GM19239 (cell line): ENCODE data around the gene RNF213.

Experiments used
- DNase-seq: peaks from one replicate; pipeline ENCODE4 v3.0.0; 2011; ENCODE audit warnings: low spot score; ENCODE audit not compliant: insufficient read length
- FAIRE-seq: peaks from 2 replicates; lab custom pipeline; 2011; peaks lifted over from hg19 to GRCh38; lab: Jason Lieb, UNC

Gene RNF213

GRCh38 chr17:80379348-80379747 lies 118.7 kb downstream of the RNF213 start:
- DNase-seq (no peak), FAIRE-seq (no peak)

GRCh38 chr17:80380068-80380467 lies 119.4 kb downstream of the RNF213 start:
- DNase-seq, result no peak
- no peak for FAIRE-seq

- DNase-seq (no peak), FAIRE-seq (no peak)
Measured at GRCh38 chr17:80380555-80381002, 119.9 kb downstream of the RNF213 start.

- DNase-seq (no peak), FAIRE-seq (no peak)
Measured at GRCh38 chr17:80381416-80381923, 120.8 kb downstream of the RNF213 start.

- peak; percentile 14 for FAIRE-seq
- DNase-seq, result no peak
Measured at GRCh38 chr17:80382446-80382845, 121.8 kb downstream of the RNF213 start.

- no peak for FAIRE-seq
- no peak for DNase-seq
Measured at GRCh38 chr17:80382956-80383355, 122.3 kb downstream of the RNF213 start.

GRCh38 chr17:80384078-80384960 lies 123.7 kb downstream of the RNF213 start:
- no peak for DNase-seq
- no peak for FAIRE-seq

- FAIRE-seq (no peak), DNase-seq (no peak)
Measured at GRCh38 chr17:80385046-80385445, 124.4 kb downstream of the RNF213 start.

- FAIRE-seq, result no peak
- DNase-seq, result no peak
Measured at GRCh38 chr17:80386341-80386740, 125.7 kb downstream of the RNF213 start.

GRCh38 chr17:80387071-80387470 lies 126.4 kb downstream of the RNF213 start:
- FAIRE-seq, result no peak
- no peak for DNase-seq

- DNase-seq (no peak), FAIRE-seq (no peak)
Measured at GRCh38 chr17:80388175-80388574, 127.5 kb downstream of the RNF213 start.

GRCh38 chr17:80388601-80389000 lies 127.9 kb downstream of the RNF213 start:
- FAIRE-seq (no peak), DNase-seq (no peak)

- no peak for FAIRE-seq
- DNase-seq, result no peak
Measured at GRCh38 chr17:80389011-80389995, 128.7 kb downstream of the RNF213 start.

GRCh38 chr17:80393241-80393890 lies 132.7 kb downstream of the RNF213 start:
- DNase-seq (no peak), FAIRE-seq (no peak)

GRCh38 chr17:80393961-80394360 lies 133.3 kb downstream of the RNF213 start:
- no peak for DNase-seq
- no peak for FAIRE-seq

- FAIRE-seq (no peak), DNase-seq (no peak)
Measured at GRCh38 chr17:80394629-80395216, 134.1 kb downstream of the RNF213 start.

GRCh38 chr17:80395402-80396151 lies 134.9 kb downstream of the RNF213 start:
- DNase-seq, result no peak
- no peak for FAIRE-seq

GRCh38 chr17:80396157-80397033 lies 135.7 kb downstream of the RNF213 start:
- DNase-seq (no peak), FAIRE-seq (no peak)
